NCI-H2081 (cell line): ENCODE results near the gene SPATA6L.

ENCODE experiments used
- DNase-seq, 2 experiments: peaks; one replicate each; lab custom pipeline; 2025; lab: John Stamatoyannopoulos, UW

Gene SPATA6L

DNA sequence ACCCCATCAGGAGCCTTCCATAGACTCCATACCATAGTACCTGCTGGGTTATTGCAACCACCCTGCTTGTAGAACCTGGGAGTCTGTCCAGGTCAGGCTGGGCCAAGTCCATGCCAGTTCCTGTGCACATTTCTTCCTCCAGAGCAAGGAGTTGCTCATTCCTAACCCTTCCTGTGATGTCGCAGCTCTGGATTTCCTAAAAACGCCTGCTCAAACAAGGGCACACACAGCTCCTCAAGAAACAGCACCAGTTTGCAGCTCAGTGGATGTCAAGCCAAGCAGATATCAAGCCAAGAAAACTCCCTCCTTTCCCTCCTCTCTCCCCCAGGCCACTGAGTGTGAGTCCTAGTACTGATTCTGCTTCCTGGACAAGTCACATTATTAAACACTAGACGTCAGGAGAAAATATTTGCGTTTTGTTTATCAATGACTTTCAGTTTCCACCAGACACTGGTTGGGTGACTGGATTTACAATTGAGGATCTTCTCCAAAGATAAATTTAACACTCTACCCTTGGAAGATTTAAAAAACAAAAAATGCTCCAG lies 116.5 kb downstream of the SPATA6L start:
- no peak for DNase-seq

DNA sequence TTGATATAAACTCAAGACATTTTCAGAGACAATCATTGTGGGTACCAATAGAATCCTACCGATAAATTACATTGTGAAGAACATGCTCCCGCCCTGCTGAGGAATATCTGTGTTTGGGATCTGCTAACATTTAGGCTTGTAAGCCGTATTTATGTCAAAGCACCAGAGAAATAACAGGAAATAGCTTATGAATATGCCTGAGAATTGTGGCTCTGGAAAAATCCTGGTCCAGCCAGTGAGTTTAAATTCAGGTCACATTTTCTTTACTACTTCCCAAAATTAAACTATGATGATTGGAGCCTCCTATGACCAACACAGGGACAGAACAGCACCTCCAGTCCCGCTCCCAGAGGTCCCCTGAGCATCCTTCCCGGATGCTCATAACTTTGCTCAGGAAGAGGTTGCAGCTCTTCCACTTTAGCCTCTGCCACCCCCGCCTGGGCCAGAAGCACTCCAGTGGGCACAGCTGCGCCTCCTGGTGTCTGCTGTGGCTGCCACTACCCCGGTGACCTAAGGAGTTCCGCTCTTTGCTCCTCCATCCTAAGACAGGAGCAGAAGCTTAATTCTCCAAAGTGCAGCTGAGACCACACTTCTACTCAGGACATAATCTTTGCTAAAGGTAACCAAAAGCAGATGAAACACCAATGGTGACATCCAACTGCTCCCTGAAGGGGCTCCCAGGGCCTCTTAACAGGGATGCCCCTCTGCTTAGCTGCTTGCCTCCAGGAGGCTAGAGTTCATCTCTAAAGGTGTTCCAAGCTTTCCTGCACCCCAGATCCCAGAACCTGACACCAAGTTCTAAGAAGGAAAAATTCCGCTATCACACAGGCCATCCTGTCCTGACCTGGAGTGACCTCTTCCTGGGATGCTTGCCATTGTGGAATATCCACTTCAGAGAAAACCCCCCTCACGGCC lies 117.2 kb downstream of the SPATA6L start:
- no peak for DNase-seq
